ENCODE results near the gene CELA1.
"Not testable (repeated sequence)": the region's sequence is repeated elsewhere in the genome, so short reads cannot be mapped to it uniquely, and the experiment has no call there.

CELA1 gene

DNA sequence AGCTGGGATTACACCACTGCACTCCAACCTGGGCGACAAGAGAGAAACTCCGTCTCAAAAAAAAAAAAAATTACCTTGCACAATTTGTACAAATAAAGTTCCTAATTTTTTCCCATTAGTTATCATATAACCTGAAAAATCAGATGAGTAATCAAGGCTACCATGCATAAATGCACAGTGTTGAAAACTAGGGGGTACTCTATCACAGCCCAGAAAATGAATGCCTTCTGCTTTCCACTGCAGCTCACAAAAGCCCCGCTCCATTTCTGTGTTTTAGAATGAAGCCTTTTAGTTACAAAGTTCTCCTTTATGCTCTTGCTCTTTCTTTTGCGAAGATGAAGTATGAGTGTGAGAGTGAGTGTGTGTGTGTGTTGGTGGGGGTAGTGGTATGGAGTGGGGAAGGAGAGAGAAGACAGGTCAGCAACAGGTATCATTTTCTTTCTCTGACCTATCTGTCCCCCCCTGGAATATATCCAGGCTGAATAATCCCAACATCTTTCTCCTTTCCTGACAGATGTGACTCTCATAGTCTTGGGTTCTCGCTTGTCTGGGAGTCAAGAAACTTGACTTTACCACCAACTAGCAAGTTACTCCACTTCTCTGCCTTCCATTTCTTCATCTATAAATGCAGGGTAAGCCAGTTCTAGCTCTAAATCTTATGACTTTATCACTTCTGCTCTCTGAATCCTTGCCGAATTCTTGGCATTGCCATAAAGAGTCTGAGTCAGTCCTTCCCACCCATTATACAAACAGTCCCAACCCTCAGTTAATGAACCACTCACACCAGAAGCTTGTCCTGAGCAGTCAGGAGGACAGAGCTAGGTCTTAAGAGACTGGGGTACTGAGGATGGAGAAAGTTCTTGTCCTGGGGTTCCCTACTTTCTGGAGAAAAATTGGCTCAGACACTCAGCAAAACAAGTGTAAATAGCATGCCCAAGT, 38.6 kb downstream of the CELA1 start:
- no peak for DNase-seq

DNA sequence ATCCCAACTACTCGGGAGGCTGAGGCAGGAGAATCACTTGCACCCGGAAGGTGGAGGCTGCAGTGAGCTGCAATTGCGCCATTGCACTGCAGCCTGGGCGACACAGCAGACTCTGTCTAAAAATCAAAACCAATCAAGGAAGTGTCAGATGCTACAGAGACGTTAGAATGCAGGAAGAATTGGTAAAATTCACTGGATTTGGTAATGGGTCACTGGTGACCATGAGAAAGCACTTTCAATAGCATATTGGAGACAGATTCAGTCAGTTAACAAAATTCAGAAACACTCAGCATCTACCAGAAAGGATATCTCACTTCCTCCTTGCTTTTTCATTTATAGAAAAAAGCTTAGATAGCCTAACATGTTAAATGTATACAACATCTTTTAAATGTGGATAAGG, 40.0 kb downstream of the CELA1 start:
- DNase-seq = peak; percentile 69

DNA sequence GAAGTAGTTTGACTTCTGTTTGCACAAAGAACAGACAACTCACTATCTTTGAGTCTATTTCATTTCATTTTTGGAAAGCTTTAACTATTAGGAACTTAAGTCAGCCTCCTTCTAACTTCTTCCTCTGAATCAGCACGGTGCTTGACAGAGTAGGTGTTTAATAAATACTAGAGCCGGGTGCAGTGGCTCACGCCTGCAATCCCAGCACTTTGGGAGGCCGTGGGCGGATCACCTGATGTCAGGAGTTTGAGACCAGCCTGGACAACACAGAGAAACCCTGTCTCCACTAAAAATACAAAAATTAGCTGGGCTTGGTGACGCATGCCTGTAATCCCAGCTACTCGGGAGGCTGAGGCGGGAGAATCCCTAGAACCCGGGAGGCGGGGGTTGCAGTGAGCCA, 45.7 kb downstream of the CELA1 start:
- not testable (repeated sequence) for DNase-seq

DNA sequence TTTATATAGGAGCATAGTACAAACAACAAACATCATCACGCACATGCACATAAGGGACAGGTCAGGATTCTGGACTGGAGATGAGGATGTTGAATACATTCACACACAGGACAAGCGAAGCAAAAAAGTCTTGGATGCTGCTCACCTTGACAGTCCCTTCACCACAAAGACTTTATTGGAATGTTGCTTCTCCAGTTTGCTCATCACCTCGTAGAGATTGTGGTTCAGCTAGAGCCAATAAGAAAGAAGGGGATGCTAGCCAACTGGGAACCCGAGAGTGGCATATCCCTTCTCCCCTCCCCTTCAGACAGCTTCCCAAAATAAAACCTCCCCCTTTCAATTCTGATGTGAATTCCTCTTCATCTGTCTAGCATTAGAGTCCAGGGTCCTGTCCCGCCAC, 50.8 kb downstream of the CELA1 start:
- no peak for DNase-seq

DNA sequence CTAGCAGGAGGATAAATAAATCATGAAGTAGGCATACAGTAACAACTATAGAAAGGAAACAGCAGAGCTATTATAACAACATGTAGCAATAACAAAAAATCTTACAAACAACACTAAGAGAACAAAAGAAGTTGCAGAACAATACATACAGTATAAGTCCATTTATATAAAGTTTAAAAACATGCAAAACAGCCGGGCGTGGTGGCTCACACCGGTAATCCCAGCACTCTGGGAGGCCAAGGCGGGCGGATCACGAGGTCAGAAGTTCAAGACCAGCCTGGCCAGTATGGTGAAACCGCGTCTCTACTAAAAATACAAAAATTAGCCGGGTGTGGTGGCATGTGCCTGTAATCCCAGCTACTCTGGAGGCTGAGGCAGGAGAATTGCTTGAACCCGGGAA, 52.4 kb downstream of the CELA1 start:
- DNase-seq = not testable (repeated sequence)

DNA sequence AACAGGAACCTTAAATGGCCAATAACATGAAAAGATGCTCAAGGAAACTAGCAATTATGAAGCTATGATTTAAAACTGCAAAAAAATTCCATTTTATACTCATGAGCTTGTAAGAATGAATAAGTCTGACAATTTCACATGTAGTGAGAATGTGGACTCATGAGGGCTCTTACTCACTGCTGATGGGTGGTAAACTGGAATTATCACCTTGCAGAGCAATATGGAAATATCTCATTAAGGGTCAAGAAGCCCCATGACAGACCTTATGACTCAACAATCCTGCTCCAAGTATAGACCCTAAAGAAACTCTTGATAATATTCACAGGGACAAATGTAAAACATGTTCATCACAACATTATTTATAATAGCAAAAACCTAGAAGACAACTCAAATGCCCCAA, 52.8 kb downstream of the CELA1 start:
- DNase-seq = no peak

DNA sequence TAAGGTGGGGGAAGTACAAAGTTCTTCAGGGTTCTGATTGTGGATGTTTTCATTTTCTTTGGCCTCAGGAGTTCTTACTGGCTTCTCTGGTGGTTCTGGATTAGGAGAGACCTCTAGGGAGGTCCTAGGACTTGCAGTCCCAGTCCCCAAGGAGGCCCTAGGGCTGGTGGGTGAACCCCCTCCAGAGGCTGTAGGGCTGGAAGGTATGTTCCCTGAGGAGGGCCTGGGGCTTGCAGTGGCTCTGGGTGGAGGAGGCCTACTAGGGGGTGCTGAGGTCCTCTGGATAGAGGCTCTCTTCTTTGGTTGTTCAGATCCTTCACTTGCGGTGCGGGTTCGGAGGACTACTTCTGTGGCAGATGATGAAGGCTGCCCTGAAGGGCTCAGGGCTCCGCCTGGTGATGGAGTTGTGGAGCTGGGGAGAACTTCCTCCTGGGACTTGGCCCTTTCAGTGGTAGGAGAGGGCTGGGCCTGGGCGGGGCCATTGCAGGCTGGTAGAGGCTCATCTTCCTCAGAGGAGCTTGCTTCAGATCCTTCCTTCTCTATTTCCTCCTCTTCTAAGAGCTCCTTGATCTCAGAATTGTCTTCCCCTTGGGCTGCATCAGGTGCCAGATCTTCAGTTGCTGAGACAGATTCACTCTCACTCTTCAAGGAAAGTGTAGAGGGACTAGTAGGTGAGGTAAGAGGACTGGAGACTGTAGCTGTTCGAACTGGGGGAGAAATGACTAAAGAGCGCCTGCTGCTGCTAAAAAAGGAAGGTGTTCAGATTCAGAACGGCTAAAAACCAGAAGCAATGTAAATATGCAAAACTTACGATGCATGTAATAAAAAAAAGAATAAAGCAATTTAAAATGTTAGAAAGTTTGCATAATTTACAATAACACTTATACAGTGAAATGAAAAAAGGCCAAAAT, 54.6 kb downstream of the CELA1 start:
- DNase-seq = peak; percentile 79

DNA sequence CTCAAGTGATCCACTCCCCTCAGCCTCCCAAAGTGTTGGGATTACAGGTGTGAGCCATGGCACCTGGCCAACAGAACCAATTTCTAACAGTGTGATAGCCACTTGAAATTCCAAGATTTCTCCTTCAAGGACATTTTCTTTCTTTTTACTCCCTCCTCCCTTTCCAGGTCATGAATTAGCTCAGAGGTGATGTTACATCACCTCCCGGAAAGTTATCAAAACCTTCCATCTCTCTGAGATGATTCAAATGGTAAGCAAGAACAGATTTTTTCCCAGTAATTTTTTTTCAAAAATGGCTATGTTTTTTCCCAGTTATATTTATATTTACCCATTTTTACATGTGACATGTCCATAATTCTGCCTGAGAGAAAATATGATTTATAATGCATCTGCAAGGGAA, 60.6 kb downstream of the CELA1 start:
- no peak for DNase-seq

DNA sequence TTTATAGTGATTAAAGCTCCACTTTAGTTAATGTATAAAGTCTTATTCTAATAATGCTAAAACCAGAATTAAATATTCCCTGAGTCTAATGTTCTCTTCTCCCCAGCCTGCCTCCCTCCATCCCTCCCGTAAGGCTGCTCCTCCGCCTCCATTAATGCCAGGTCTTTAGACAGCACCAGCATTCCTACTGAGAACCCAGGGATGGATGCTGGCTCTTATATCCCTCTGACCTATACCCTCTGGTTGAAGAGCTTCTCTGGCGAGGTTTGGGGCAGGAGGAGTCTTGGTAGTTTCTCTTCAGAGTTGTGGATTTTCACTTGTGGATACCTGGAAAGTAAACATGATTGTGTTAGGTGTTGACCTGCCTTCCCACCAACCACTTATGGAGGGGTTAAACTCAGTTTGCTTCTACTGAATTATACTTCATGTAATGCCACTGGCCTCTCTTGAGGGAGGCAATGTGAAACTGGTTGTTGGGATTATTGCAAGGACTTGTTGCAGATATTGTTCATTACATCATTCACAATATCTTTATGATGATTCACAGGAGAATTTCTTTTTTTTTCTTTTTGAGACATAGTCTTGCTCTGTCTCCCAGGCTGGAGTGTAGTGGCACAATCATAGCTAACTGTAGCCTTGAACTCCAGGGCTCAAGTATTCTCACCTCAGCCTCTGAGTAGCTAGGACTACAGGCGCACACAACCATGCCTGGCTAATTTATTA, 65.1 kb downstream of the CELA1 start:
- DNase-seq = no peak
